ENCODE data around the gene OPTN. TPM values are rescaled to one million over a fixed set of nuclear protein-coding genes. Genes with fewer than 3 reads are reported as not detected.

The OPTN gene
- total and polyA plus RNA-seq, 5 donors from 2014 or later = 71.9 to 209 (median 103) TPM

- Histone ChIP-seq H3K27me3 (ENCODE audit: control insufficient read depth, insufficient read depth, low read length) (no peaks in the 10 kb centered on the region), H3K4me1 (ENCODE audit: control insufficient read depth, insufficient read depth, low read length, poor library complexity, severe bottlenecking) (peaks cover 67% of the 10 kb centered on the region), H3K4me3 (ENCODE audit: low read depth, low read length) (peak overlapping the region; percentile 90), H3K36me3 (ENCODE audit: control insufficient read depth, insufficient read depth, low read length) (peaks cover 11% of the 10 kb centered on the region), H3K27ac (ENCODE audit: insufficient read depth, low read length, poor library complexity, severe bottlenecking) (peak overlapping the region; percentile 95), H3K9me3 (ENCODE audit: control insufficient read depth in 2 of 2, low read length in 2 of 2) (no peaks in the 10 kb centered on the region)
- Mint-ChIP-seq H3K27me3 (no peaks in the 10 kb centered on the region), H3K9me3 (no peaks in the 10 kb centered on the region), H3K4me3 (peak overlapping the region; percentile 76 to 95 (median 84)), H3K27ac (peak overlapping the region; percentile 90 to 98 (median 95)), H3K36me3 (peaks cover 19% of the 10 kb centered on the region), H3K4me1 (peaks cover 42 to 72% (median 54%) of the 10 kb centered on the region in 4 donors)
- ATAC-seq (ENCODE audit: low read depth in 2 of 2) = no peak
- no peak for DNase-seq
These were observed 2.2 kb downstream of the OPTN start for GRCh38 chr10:13102002-13102794.

GRCh38 chr10:13103554-13103953 lies 3.6 kb downstream of the OPTN start:
- Histone ChIP-seq H3K4me3 (ENCODE audit: low read depth, low read length) (peak overlapping the region; percentile 56), H3K27ac (ENCODE audit: insufficient read depth, low read length, poor library complexity, severe bottlenecking) (peak overlapping the region; percentile 75), H3K9me3 (ENCODE audit: control insufficient read depth in 2 of 2, low read length in 2 of 2) (no peaks in the 10 kb centered on the region), H3K27me3 (ENCODE audit: control insufficient read depth, insufficient read depth, low read length) (no peaks in the 10 kb centered on the region), H3K36me3 (ENCODE audit: control insufficient read depth, insufficient read depth, low read length) (peaks cover 11% of the 10 kb centered on the region), H3K4me1 (ENCODE audit: control insufficient read depth, insufficient read depth, low read length, poor library complexity, severe bottlenecking) (peaks cover 80% of the 10 kb centered on the region)
- Mint-ChIP-seq H3K36me3 (peaks cover 26% of the 10 kb centered on the region), H3K27ac (peak overlapping the region; percentile 68 to 98 (median 88)), H3K27me3 (no peaks in the 10 kb centered on the region), H3K9me3 (no peaks in the 10 kb centered on the region), H3K4me1 (peaks cover 49 to 82% (median 62%) of the 10 kb centered on the region in 4 donors), H3K4me3 (peak overlapping the region; percentile 69 to 95 (median 82))
- ATAC-seq (ENCODE audit: low read depth in 2 of 2) = no peak
- DNase-seq = no peak

GRCh38 chr10:13104697-13105096 lies 4.7 kb downstream of the OPTN start:
- H3K27ac Mint-ChIP-seq = peak overlapping the region; percentile 94 to 99 (median 98)
- peaks cover 84% of the 10 kb centered on the region for H3K4me1 ChIP-seq (ENCODE audit: control insufficient read depth, insufficient read depth, low read length, poor library complexity, severe bottlenecking)
- peaks cover 26% of the 10 kb centered on the region for H3K36me3 Mint-ChIP-seq
- peak overlapping the region; percentile 53 for H3K4me3 ChIP-seq (ENCODE audit: low read depth, low read length)
- DNase-seq (no peak), ATAC-seq (ENCODE audit: low read depth in 2 of 2) (no peak)
- peaks cover 22% of the 10 kb centered on the region for H3K36me3 ChIP-seq (ENCODE audit: control insufficient read depth, insufficient read depth, low read length)
- H3K9me3 Mint-ChIP-seq = no peaks in the 10 kb centered on the region
- peak overlapping the region; percentile 56 to 87 (median 68) for H3K4me3 Mint-ChIP-seq
- no peaks in the 10 kb centered on the region for H3K27me3 Mint-ChIP-seq
- H3K4me1 Mint-ChIP-seq = peaks cover 49 to 86% (median 66%) of the 10 kb centered on the region in 4 donors
- peak overlapping the region; percentile 75 for H3K27ac ChIP-seq (ENCODE audit: insufficient read depth, low read length, poor library complexity, severe bottlenecking)
- no peaks in the 10 kb centered on the region for H3K27me3 ChIP-seq (ENCODE audit: control insufficient read depth, insufficient read depth, low read length)
- no peaks in the 10 kb centered on the region for H3K9me3 ChIP-seq (ENCODE audit: control insufficient read depth in 2 of 2, low read length in 2 of 2)

GRCh38 chr10:13105184-13105583 lies 5.2 kb downstream of the OPTN start:
- peaks cover 51 to 90% (median 69%) of the 10 kb centered on the region in 4 donors for H3K4me1 Mint-ChIP-seq
- Histone ChIP-seq H3K36me3 (ENCODE audit: control insufficient read depth, insufficient read depth, low read length) (peaks cover 26% of the 10 kb centered on the region), H3K27me3 (ENCODE audit: control insufficient read depth, insufficient read depth, low read length) (no peaks in the 10 kb centered on the region), H3K4me3 (ENCODE audit: low read depth, low read length) (peak overlapping the region; percentile 53), H3K27ac (ENCODE audit: insufficient read depth, low read length, poor library complexity, severe bottlenecking) (peak overlapping the region; percentile 75), H3K4me1 (ENCODE audit: control insufficient read depth, insufficient read depth, low read length, poor library complexity, severe bottlenecking) (peaks cover 87% of the 10 kb centered on the region), H3K9me3 (ENCODE audit: control insufficient read depth in 2 of 2, low read length in 2 of 2) (no peaks in the 10 kb centered on the region)
- no peaks in the 10 kb centered on the region for H3K27me3 Mint-ChIP-seq
- H3K27ac Mint-ChIP-seq = peak overlapping the region; percentile 94 to 99 (median 98)
- DNase-seq (peak in 1 of 3 donors; percentile 67), ATAC-seq (ENCODE audit: low read depth in 2 of 2) (peak; percentile 9 to 22)
- no peaks in the 10 kb centered on the region for H3K9me3 Mint-ChIP-seq
- H3K36me3 Mint-ChIP-seq = peaks cover 29% of the 10 kb centered on the region
- peak overlapping the region; percentile 56 to 87 (median 70) for H3K4me3 Mint-ChIP-seq

GRCh38 chr10:13106387-13107045 lies 6.6 kb downstream of the OPTN start:
- peaks cover 89% of the 10 kb centered on the region for H3K4me1 ChIP-seq (ENCODE audit: control insufficient read depth, insufficient read depth, low read length, poor library complexity, severe bottlenecking)
- peak overlapping the region; percentile 55 for H3K4me3 ChIP-seq (ENCODE audit: low read depth, low read length)
- no peaks in the 10 kb centered on the region for H3K27me3 ChIP-seq (ENCODE audit: control insufficient read depth, insufficient read depth, low read length)
- no peaks in the 10 kb centered on the region for H3K9me3 Mint-ChIP-seq
- peak overlapping the region; percentile 56 to 87 (median 80) for H3K4me3 Mint-ChIP-seq
- DNase-seq (peak in 1 of 3 donors; percentile 57), ATAC-seq (ENCODE audit: low read depth in 2 of 2) (peak in 1 of 2 donors; percentile 12)
- peaks cover 39% of the 10 kb centered on the region for H3K36me3 ChIP-seq (ENCODE audit: control insufficient read depth, insufficient read depth, low read length)
- H3K36me3 Mint-ChIP-seq = peaks cover 38% of the 10 kb centered on the region
- H3K9me3 ChIP-seq (ENCODE audit: control insufficient read depth in 2 of 2, low read length in 2 of 2) = no peaks in the 10 kb centered on the region
- peaks cover 52 to 92% (median 73%) of the 10 kb centered on the region in 4 donors for H3K4me1 Mint-ChIP-seq
- H3K27ac Mint-ChIP-seq = peak overlapping the region; percentile 94 to 99 (median 98)
- peak overlapping the region; percentile 75 for H3K27ac ChIP-seq (ENCODE audit: insufficient read depth, low read length, poor library complexity, severe bottlenecking)
- H3K27me3 Mint-ChIP-seq = no peaks in the 10 kb centered on the region

- H3K9me3 Mint-ChIP-seq = no peaks in the 10 kb centered on the region
- H3K27ac Mint-ChIP-seq = peak overlapping the region; percentile 79 to 98 (median 89)
- no peaks in the 10 kb centered on the region for H3K9me3 ChIP-seq (ENCODE audit: control insufficient read depth in 2 of 2, low read length in 2 of 2)
- peaks cover 27 to 64% (median 46%) of the 10 kb centered on the region in 4 donors for H3K4me1 Mint-ChIP-seq
- no peak for ATAC-seq (ENCODE audit: low read depth in 2 of 2)
- peak overlapping the region; percentile 55 for H3K27ac ChIP-seq (ENCODE audit: insufficient read depth, low read length, poor library complexity, severe bottlenecking)
- H3K27me3 Mint-ChIP-seq = no peaks in the 10 kb centered on the region
- H3K36me3 Mint-ChIP-seq = peaks cover 40% of the 10 kb centered on the region
- peak overlapping the region in 2 of 4 donors; percentile 9 to 50 for H3K4me3 Mint-ChIP-seq
- H3K4me3 ChIP-seq (ENCODE audit: low read depth, low read length) = no peak overlapping the region
- H3K36me3 ChIP-seq (ENCODE audit: control insufficient read depth, insufficient read depth, low read length) = peaks cover 59% of the 10 kb centered on the region
- peaks cover 48% of the 10 kb centered on the region for H3K4me1 ChIP-seq (ENCODE audit: control insufficient read depth, insufficient read depth, low read length, poor library complexity, severe bottlenecking)
- DNase-seq = no peak
- H3K27me3 ChIP-seq (ENCODE audit: control insufficient read depth, insufficient read depth, low read length) = no peaks in the 10 kb centered on the region
These were observed 10.9 kb downstream of the OPTN start for GRCh38 chr10:13110908-13111307.

- ATAC-seq (ENCODE audit: low read depth in 2 of 2) (no peak), DNase-seq (no peak)
- Mint-ChIP-seq H3K4me1 (peaks cover 10 to 59% (median 41%) of the 10 kb centered on the region in 4 donors), H3K4me3 (no peak overlapping the region), H3K27me3 (no peaks in the 10 kb centered on the region), H3K36me3 (peaks cover 53% of the 10 kb centered on the region), H3K9me3 (no peaks in the 10 kb centered on the region), H3K27ac (no peak overlapping the region)
- H3K36me3 ChIP-seq (ENCODE audit: control insufficient read depth, insufficient read depth, low read length) = peaks cover 83% of the 10 kb centered on the region
- no peaks in the 10 kb centered on the region for H3K27me3 ChIP-seq (ENCODE audit: control insufficient read depth, insufficient read depth, low read length)
- H3K4me1 ChIP-seq (ENCODE audit: control insufficient read depth, insufficient read depth, low read length, poor library complexity, severe bottlenecking) = peaks cover 23% of the 10 kb centered on the region
- no peaks in the 10 kb centered on the region for H3K9me3 ChIP-seq (ENCODE audit: control insufficient read depth in 2 of 2, low read length in 2 of 2)
- H3K27ac ChIP-seq (ENCODE audit: insufficient read depth, low read length, poor library complexity, severe bottlenecking) = peak overlapping the region; percentile 33
- H3K4me3 ChIP-seq (ENCODE audit: low read depth, low read length) = no peak overlapping the region
These were observed 13.6 kb downstream of the OPTN start for GRCh38 chr10:13113544-13113943.
